ENCODE measurements around the gene DIAPH3. TPM values are rescaled to one million over a fixed set of nuclear protein-coding genes. Genes with fewer than 3 reads are reported as not detected.

Gene DIAPH3
- total and polyA plus RNA-seq, 2 of the 4 experiments (the other 2 are of a cell fraction): 8.9 to 9.3 TPM

DNA sequence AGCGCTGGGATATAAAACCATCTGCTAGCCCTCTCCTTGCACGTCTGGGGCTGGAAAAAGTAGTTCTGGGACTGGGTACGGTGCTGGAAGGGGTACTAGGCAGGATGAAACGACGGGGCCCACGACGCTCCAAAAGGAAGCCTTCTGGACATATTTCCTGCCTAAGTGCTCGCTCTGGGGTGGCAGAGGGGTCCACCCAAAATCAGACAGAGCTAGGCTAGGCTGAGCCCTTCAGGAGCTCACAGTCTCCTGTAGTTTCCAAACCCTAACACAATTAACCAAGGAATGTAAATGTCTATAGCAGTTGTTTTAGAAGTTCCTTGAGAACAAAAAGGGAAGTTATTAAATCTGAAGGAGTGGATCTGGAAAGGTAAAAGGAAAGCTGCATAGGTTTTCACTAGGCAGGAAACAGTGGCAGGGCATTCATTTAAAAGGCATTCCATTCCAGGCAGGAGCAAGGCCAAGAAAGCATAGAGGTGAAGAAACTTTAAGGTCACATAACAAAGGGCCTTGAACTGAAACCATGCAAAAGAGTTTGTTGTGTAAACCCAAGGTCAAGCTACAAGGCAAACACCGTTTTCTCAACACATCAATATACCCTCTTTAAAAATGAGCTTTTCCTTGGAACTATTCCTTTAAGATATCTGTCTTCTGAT is 634 bp upstream of the DIAPH3 start:
- H3K9me1 ChIP-seq (ENCODE audit: insufficient read depth, low read length): no peaks in the 10 kb centered on the region
- intact Hi-C loops (cut with micrococcal nuclease) (loop anchor here (2.0 to 10.0 kb wide), 4 partner anchors 232 to 480 kb away; partner anchors contain the start of gene TDRD3), in situ Hi-C loops (cut with MboI; ENCODE audit: low sequenced_read_pairs) (no loop called here), dilution Hi-C loops (cut with HindIII; ENCODE audit: low sequenced_read_pairs, unreplicated experiment) (no loop called here)
- H3K27ac ChIP-seq (ENCODE audit: insufficient read depth, low read length): peak overlapping the region; percentile 95
- DNase-seq: peak; percentile 2
- H3K79me1 ChIP-seq (ENCODE audit: low read depth in 1 of 2, low read length in 2 of 2): peaks cover 21 to 37% of the 10 kb centered on the region in 2 experiments
- H3K14ac ChIP-seq (replicated peaks; ENCODE audit: low read depth, low read length): peak overlapping the region; percentile 96
- TF ChIP-seq, protein P1, sequence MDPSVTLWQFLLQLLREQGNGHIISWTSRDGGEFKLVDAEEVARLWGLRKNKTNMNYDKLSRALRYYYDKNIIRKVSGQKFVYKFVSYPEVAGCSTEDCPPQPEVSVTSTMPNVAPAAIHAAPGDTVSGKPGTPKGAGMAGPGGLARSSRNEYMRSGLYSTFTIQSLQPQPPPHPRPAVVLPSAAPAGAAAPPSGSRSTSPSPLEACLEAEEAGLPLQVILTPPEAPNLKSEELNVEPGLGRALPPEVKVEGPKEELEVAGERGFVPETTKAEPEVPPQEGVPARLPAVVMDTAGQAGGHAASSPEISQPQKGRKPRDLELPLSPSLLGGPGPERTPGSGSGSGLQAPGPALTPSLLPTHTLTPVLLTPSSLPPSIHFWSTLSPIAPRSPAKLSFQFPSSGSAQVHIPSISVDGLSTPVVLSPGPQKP (IDR thresholded peaks at IDR 0.05; ENCODE audit: borderline replicate concordance, low read depth, low read length): no peak
- TF ChIP-seq MAZ (IDR thresholded peaks at IDR 0.05; ENCODE audit: borderline replicate concordance, low read depth, low read length): no peak
- TF ChIP-seq CEBPB (IDR thresholded peaks at IDR 0.05; ENCODE audit: low read depth, low read length): no peak
- TF ChIP-seq CHD1 (IDR thresholded peaks at IDR 0.05; ENCODE audit: low read depth, low read length): no peak
- no peak for TF ChIP-seq RFX5 (IDR thresholded peaks at IDR 0.05; ENCODE audit: low read depth, low read length)
- TF ChIP-seq FOS (IDR thresholded peaks at IDR 0.05; ENCODE audit: low read depth, low read length): no peak
- TF ChIP-seq, protein P2, sequence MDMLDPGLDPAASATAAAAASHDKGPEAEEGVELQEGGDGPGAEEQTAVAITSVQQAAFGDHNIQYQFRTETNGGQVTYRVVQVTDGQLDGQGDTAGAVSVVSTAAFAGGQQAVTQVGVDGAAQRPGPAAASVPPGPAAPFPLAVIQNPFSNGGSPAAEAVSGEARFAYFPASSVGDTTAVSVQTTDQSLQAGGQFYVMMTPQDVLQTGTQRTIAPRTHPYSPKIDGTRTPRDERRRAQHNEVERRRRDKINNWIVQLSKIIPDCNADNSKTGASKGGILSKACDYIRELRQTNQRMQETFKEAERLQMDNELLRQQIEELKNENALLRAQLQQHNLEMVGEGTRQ (IDR thresholded peaks at IDR 0.05; ENCODE audit: low read depth, low read length): no peak
- H3K4me3 ChIP-seq (ENCODE audit: insufficient read depth, low read depth, low read length): peak overlapping the region; percentile 64
- 0% methylated on average over 3 of the region's 9 CpGs; no CpG with 5 or more reads in 1 of the 2 experiments for WGBS, 2 experiments (ENCODE audit: extremely low coverage in 2 of 2, insufficient read length in 1 of 2)
- peak overlapping the region; percentile 71 for H2BK5ac ChIP-seq (ENCODE audit: low read depth, low read length, poor library complexity, severe bottlenecking)
- BruUV-seq (replicated peaks): TSS peak; percentile 74
- H3K18ac ChIP-seq (ENCODE audit: low read depth, low read length): peak overlapping the region; percentile 76
- H4K20me1 ChIP-seq (ENCODE audit: insufficient read depth, low read length): no peaks in the 10 kb centered on the region
- H3K56ac ChIP-seq (ENCODE audit: extremely low read depth, insufficient read depth, low read length): peak overlapping the region; percentile 83
- H2AK9ac ChIP-seq (replicated peaks; ENCODE audit: low read depth, low read length, poor library complexity): peak overlapping the region; percentile 96
- H3K9me3 ChIP-seq (ENCODE audit: control insufficient read depth, insufficient read depth, low read length): no peaks in the 10 kb centered on the region
- POLR2A ChIA-PET (ENCODE audit: unreplicated experiment): interaction anchor here (0.5 to 0.6 kb wide), 3 partner anchors 90 to 471 kb away, joined by 3 to 4 read pairs (median 3); no protein-coding TSS in a partner anchor
- peak overlapping the region; percentile 55 for H2BK15ac ChIP-seq (ENCODE audit: low read depth, low read length)
- H3K23ac ChIP-seq (ENCODE audit: low read depth, low read length): peak overlapping the region; percentile 89
- peak overlapping the region; percentile 69 for H2BK120ac ChIP-seq (ENCODE audit: low read depth, low read length)
- H2BK20ac ChIP-seq (ENCODE audit: low read depth, low read length): 0 out of 2 replicates have a peak overlapping the region, but pooled peaks have one; percentile 21
- CTCF ChIA-PET: interaction anchor here (0.9 kb wide), 1 partner anchor 9 kb away, joined by 3 read pairs; no protein-coding TSS in a partner anchor
- H2AFZ ChIP-seq (replicated peaks; ENCODE audit: low read length, poor library complexity): peak overlapping the region; percentile 90
- peak; percentile 33 for ATAC-seq (ENCODE audit: low read depth)
- H4K91ac ChIP-seq (ENCODE audit: insufficient read depth, low read depth, low read length): peak overlapping the region; percentile 88
- peak overlapping the region; percentile 88 to 89 for H4K8ac ChIP-seq (ENCODE audit: low read depth in 2 of 2, low read length in 2 of 2)
- H3K4ac ChIP-seq (ENCODE audit: low read depth, low read length): peak overlapping the region; percentile 87
- no peaks in the 10 kb centered on the region for H3K36me3 ChIP-seq (ENCODE audit: control insufficient read depth, insufficient read depth, low read length)
- H4K5ac ChIP-seq (ENCODE audit: low read depth, low read length): peak overlapping the region; percentile 73
- H3K4me2 ChIP-seq (ENCODE audit: low read depth, low read length): peak overlapping the region; percentile 87
- peak overlapping the region; percentile 63 for H2AK5ac ChIP-seq (ENCODE audit: low read depth, low read length)
- no peaks in the 10 kb centered on the region for H3K27me3 ChIP-seq (ENCODE audit: control insufficient read depth, insufficient read depth, low read length)
- H3K4me1 ChIP-seq (ENCODE audit: control insufficient read depth, insufficient read depth, low read length): peaks cover 4% of the 10 kb centered on the region; the same call in 1 of the 2 replicates
- peak overlapping the region; percentile 96 for H3K9ac ChIP-seq (ENCODE audit: low read depth, low read length)
